H1 (cell line): ENCODE measurements around the gene SCN4A.

Experiments
- ATF2 ChIP-seq: IDR thresholded peaks from 2 replicates; pipeline ENCODE4 v1.6.1; 2012; ENCODE audit warnings: low read length, inconsistent platforms
- CEBPB ChIP-seq: IDR thresholded peaks from 2 replicates; pipeline ENCODE4 v1.6.1; 2012; ENCODE audit warnings: low read depth, low read length
- CTCF ChIP-seq, 3 experiments: IDR thresholded peaks; 1 replicate in 2 of 3; 2 replicates in 1 of 3; pipeline versions ENCODE4 v1.5.1 to v1.6.1; 2011; ENCODE audit warnings: low read length in 3 of 3, mild to moderate bottlenecking in 3 of 3, inconsistent platforms in 2 of 3, low read depth in 1 of 3, moderate library complexity in 1 of 3; ENCODE audit not compliant: insufficient read depth in 1 of 3; ENCODE audit errors: control extremely low read depth in 1 of 3
- EZH2 ChIP-seq: fragments of 200-600 bp; sonication (generic); IDR thresholded peaks from 2 replicates; pipeline ENCODE4 v1.7.1; 2012; ENCODE audit warnings: low read depth, mild to moderate bottlenecking, moderate library complexity, low read length, inconsistent platforms; ENCODE audit not compliant: severe bottlenecking
- FOSL1 ChIP-seq: IDR thresholded peaks from 2 replicates; pipeline ENCODE4 v1.6.1; 2011; ENCODE audit warnings: mild to moderate bottlenecking, low read depth, low read length, moderate library complexity; ENCODE audit not compliant: insufficient read depth
- GTF2F1 ChIP-seq: IDR thresholded peaks from 2 replicates; pipeline ENCODE4 v1.6.1; 2012; ENCODE audit warnings: low read depth, low read length, improper control_type of control experiment, borderline replicate concordance
- POU5F1 ChIP-seq: IDR thresholded peaks from 2 replicates; pipeline ENCODE4 v1.6.1; 2011; ENCODE audit warnings: low read depth, mild to moderate bottlenecking, low read length, moderate library complexity
- RAD21 ChIP-seq, 2 experiments: IDR thresholded peaks in 1 of 2; conservative IDR thresholded peaks in 1 of 2; 2 replicates each; pipeline ENCODE4 v1.6.1; 2011; ENCODE audit warnings: low read depth in 2 of 2, low read length in 2 of 2, improper control_type of control experiment in 1 of 2, inconsistent platforms in 1 of 2, mild to moderate bottlenecking in 1 of 2, moderate library complexity in 1 of 2
- RFX5 ChIP-seq: IDR thresholded peaks from 2 replicates; pipeline ENCODE4 v1.6.1; 2011; ENCODE audit warnings: low read depth, low read length, improper control_type of control experiment, borderline replicate concordance
- SP2 ChIP-seq: IDR thresholded peaks from 2 replicates; pipeline ENCODE4 v1.6.1; 2012; ENCODE audit warnings: mild to moderate bottlenecking, low read length, inconsistent platforms
- TF ChIP-seq, protein P1 (sequence below): IDR thresholded peaks from 2 replicates; pipeline ENCODE4 v1.6.1; 2012; ENCODE audit warnings: inconsistent platforms

DNA sequence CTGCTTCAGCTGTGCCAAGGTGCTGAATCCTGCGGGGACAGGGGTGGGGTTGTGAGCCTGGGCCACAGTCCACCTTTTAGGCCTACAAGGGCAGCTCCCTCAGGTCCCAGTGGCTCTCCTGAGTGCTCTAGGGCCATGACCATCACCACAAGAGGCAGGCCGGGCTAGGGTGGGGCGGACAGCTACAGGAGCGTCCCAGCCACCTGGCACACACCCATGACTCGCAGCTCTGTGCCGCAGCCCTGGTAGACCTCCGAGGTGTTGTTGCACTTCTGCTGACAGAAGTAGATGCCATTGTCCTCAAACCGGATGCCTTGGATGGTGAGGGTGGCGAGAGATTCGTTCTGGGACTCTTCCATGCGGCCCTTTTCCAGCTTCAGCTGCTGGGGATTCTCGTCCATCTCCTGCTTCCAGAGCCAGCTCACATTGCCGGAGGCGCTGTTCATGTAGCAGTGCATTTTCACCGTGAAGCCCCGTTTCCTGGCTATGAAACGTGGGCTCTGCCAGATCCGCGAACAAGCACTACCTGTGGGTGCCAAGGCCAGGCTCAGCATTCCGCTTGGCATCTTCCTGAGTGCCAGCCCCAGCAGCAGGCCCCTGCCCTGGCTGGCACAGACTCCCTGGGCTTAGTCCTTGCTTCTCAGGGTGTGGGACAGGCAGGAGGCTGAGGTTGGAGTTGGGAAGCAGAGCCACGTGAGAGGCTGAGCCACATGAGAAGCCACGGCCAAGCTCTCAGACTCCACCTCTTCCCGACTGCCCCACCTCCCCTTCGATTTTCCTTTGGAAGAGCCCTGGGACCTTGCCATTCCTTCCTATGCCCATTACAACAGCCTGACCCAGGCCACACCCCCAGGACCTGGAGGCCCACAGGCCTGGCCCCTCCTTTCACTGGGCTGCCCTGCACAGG lies 42.6 kb downstream of the SCN4A start:
- TF ChIP-seq POU5F1 (no peak), EZH2 (no peak), GTF2F1 (no peak), ATF2 (no peak), CTCF (IDR thresholded peaks at IDR 0.05; ENCODE audit: control extremely low read depth in 1 of 3, insufficient read depth in 1 of 3, low read depth in 1 of 3, low read length in 3 of 3) (no peak), SP2 (no peak), FOSL1 (no peak), RAD21 (IDR thresholded peaks at IDR 0.05 in 1 of 2, conservative IDR thresholded peaks at IDR 0.05 in 1 of 2; ENCODE audit: low read depth in 2 of 2, low read length in 2 of 2) (no peak), RFX5 (no peak), CEBPB (no peak)
- TF ChIP-seq, protein P1, sequence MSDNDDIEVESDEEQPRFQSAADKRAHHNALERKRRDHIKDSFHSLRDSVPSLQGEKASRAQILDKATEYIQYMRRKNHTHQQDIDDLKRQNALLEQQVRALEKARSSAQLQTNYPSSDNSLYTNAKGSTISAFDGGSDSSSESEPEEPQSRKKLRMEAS, result no peak
